ENCODE results near the gene CKLF.

DNA sequence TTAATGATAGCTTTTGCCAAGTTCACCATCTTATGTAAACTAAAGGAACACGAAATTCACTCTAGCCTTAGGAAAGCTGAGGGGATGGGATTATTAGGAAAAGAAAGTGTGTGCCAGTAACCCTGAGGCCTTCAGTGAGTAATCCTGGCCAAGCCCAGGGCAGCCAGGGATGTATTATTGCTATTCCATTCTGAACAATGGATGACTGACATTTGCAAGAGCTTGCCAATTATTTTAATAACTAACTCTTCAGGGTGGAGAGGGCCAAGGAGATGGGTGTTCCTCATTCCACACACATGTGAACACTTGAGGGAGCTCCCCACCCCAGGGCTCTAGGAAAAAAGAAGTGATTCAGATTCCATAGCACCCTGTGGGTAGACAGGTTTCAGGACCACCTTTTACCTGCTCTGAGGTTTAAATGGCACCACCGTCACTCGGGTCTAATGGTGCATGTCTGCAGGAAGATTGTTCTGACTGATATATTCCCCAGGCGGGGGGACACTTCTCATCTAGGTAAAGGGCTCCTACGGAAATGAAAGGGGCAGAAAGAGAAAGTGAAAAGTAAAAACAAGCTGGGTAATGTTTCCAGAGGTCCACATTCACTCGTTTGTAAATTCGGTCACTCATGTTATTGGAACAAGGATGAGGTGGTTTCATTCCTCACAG, 44.0 kb upstream of the CKLF start:
- TF ChIP-seq POLR2A (IDR thresholded peaks at IDR 0.05; ENCODE audit: low read length) (no peak), GATA1 (IDR thresholded peaks at IDR 0.05; ENCODE audit: low read depth, low read length) (no peak)
